ENCODE results near the gene S100G. TPM values are rescaled to one million over a fixed set of nuclear protein-coding genes. Genes with fewer than 3 reads are reported as not detected.

Gene S100G
- total RNA-seq, 1 experiment from 2014 or later: not detected

- no peaks in the 10 kb centered on the region for H3K4me1 ChIP-seq (ENCODE audit: control insufficient read depth, insufficient read depth, low read length)
- DNase-seq (ENCODE audit: low read depth, low spot score) (no peak), ATAC-seq (no peak)
- CTCF ChIA-PET: no interaction called here
- no peak overlapping the region for H3K27ac ChIP-seq (ENCODE audit: low read length)
- intact Hi-C loops (cut with micrococcal nuclease; ENCODE audit: unreplicated experiment) (no loop called here), in situ Hi-C loops (cut with HindIII; ENCODE audit: low pct_unique_long_range_greater_than_20kb, low sequenced_read_pairs) (no loop called here)
- H3K9me3 ChIP-seq (ENCODE audit: control insufficient read depth, insufficient read depth, low read depth, low read length): no peaks in the 10 kb centered on the region
- BruUV-seq (replicated peaks): no TSS peak
- no peaks in the 10 kb centered on the region for H3K27me3 ChIP-seq (ENCODE audit: control insufficient read depth, insufficient read depth, low read length)
- no peak for TF ChIP-seq CTCF (IDR thresholded peaks at IDR 0.05)
- TF ChIP-seq TCF7L2 (IDR thresholded peaks at IDR 0.05; ENCODE audit: low read depth, low read length): no peak
- POLR2A ChIA-PET: no interaction called here
- no peak overlapping the region for H3K4me3 ChIP-seq (ENCODE audit: low read depth in 2 of 2, low read length in 2 of 2)
- no peaks in the 10 kb centered on the region for H3K36me3 ChIP-seq (ENCODE audit: control insufficient read depth, insufficient read depth, low read length)
These were observed 4.1 kb downstream of the S100G start for GRCh38 chrX:16654093-16654492.

GRCh38 chrX:16658284-16658683 is 8.3 kb downstream of the S100G start:
- ATAC-seq: no peak

GRCh38 chrX:16659321-16659720 is 9.4 kb downstream of the S100G start:
- Histone ChIP-seq H3K4me1 (ENCODE audit: control insufficient read depth, insufficient read depth, low read length) (no peaks in the 10 kb centered on the region), H3K27me3 (ENCODE audit: control insufficient read depth, insufficient read depth, low read length) (no peaks in the 10 kb centered on the region), H3K36me3 (ENCODE audit: control insufficient read depth, insufficient read depth, low read length) (no peaks in the 10 kb centered on the region), H3K4me3 (ENCODE audit: low read depth in 2 of 2, low read length in 2 of 2) (no peak overlapping the region), H3K27ac (ENCODE audit: low read length) (no peak overlapping the region), H3K9me3 (ENCODE audit: control insufficient read depth, insufficient read depth, low read depth, low read length) (no peaks in the 10 kb centered on the region)
- TF ChIP-seq SIN3A (IDR thresholded peaks at IDR 0.05; ENCODE audit: borderline replicate concordance, insufficient read depth, low read depth, low read length) (no peak), CTCF (IDR thresholded peaks at IDR 0.05) (no peak), POLR2AphosphoS5 (IDR thresholded peaks at IDR 0.05; ENCODE audit: low read depth, low read length) (no peak), TCF7L2 (IDR thresholded peaks at IDR 0.05; ENCODE audit: low read depth, low read length) (no peak), REST (IDR thresholded peaks at IDR 0.05; ENCODE audit: insufficient read depth in 1 of 2, low read depth in 2 of 2, low read length in 1 of 2) (no peak)
- in situ Hi-C loops (cut with HindIII; ENCODE audit: low pct_unique_long_range_greater_than_20kb, low sequenced_read_pairs): no loop called here
- ChIA-PET POLR2A (no interaction called here), CTCF (no interaction called here)
- intact Hi-C loops (cut with micrococcal nuclease; ENCODE audit: unreplicated experiment): no loop called here
- DNase-seq (ENCODE audit: low read depth, low spot score) (no peak), ATAC-seq (no peak)
- no TSS peak for BruUV-seq (replicated peaks)

More at GRCh38 chrX:16658284-16658683, 8.3 kb downstream of the S100G start:
- TF ChIP-seq REST (IDR thresholded peaks at IDR 0.05; ENCODE audit: insufficient read depth in 1 of 2, low read depth in 2 of 2, low read length in 1 of 2) (no peak), POLR2AphosphoS5 (IDR thresholded peaks at IDR 0.05; ENCODE audit: low read depth, low read length) (no peak)
- Histone ChIP-seq H3K27me3 (ENCODE audit: control insufficient read depth, insufficient read depth, low read length) (no peaks in the 10 kb centered on the region), H3K9me3 (ENCODE audit: control insufficient read depth, insufficient read depth, low read depth, low read length) (no peaks in the 10 kb centered on the region), H3K4me3 (ENCODE audit: low read depth in 2 of 2, low read length in 2 of 2) (no peak overlapping the region), H3K27ac (ENCODE audit: low read length) (no peak overlapping the region), H3K36me3 (ENCODE audit: control insufficient read depth, insufficient read depth, low read length) (no peaks in the 10 kb centered on the region), H3K4me1 (ENCODE audit: control insufficient read depth, insufficient read depth, low read length) (no peaks in the 10 kb centered on the region)
- DNase-seq (ENCODE audit: low read depth, low spot score): no peak
- CTCF ChIA-PET: no interaction called here
- in situ Hi-C loops (cut with HindIII; ENCODE audit: low pct_unique_long_range_greater_than_20kb, low sequenced_read_pairs) (no loop called here), intact Hi-C loops (cut with micrococcal nuclease; ENCODE audit: unreplicated experiment) (no loop called here)
- no TSS peak for BruUV-seq (replicated peaks)
- POLR2A ChIA-PET: no interaction called here
